ENCODE data around the gene SNF8.

DNA sequence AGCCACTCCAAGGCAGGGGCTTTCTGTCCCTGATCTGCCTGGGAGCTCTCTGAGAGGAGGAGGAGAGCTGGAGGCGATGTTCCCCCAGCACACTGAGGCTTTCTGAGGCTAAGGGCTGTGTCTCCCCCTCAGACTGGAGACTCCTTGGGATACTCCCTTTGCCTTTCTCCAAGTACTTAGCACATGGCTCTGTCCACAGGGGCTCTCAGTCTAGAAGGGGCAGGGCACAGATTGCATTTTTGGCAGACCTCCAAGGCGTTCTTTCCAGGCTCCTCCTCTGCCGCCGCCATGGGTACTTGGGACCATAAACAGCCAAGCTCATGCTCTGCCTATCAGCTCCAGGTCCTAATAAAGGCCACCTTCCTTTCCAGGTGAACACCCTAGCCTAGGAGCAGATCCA lies 25.6 kb upstream of the SNF8 start:
- TF ChIP-seq CTCF (conservative IDR thresholded peaks at IDR 0.05 in 1 of 2, IDR thresholded peaks at IDR 0.05 in 1 of 2; ENCODE audit: low read depth in 1 of 2, low read length in 2 of 2) (no peak), EZH2 (IDR thresholded peaks at IDR 0.05; ENCODE audit: low read length, missing control alignments) (no peak)
